NCI-H2107 (cell line): ENCODE results near the gene SORL1-AS1.
"Not testable (repeated sequence)": the region's sequence is repeated elsewhere in the genome, so short reads cannot be mapped to it uniquely, and the experiment has no call there.

Experiments used
- DNase-seq: peaks from one replicate; lab custom pipeline; 2025; lab: John Stamatoyannopoulos, UW

Gene SORL1-AS1

DNA sequence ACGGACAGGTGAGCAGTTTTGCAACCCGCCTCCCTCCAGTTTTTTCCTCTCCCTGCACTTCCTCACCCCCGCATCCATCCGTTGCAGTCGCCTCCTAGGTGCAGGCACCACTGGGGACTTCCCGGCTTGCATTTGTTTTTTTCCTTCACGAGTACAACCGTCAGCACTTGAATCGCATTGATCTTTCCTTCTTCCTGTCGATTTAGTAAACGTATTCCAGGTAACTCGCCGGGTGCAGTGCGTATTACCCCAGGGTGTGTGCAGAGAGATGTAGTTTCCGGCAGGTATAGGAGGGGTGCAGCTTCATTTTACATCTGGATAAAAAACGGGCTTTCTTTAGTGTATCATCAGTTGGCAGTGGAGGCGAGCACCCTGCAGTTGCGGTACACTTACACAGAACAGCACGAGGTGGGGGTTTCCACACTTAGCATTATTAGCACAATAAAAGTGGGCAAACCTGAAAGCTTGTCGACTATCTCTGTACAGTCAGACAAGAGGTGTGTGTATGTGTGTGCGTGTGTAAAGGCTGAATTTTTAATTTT lies at the start of gene SORL1-AS1:
TSS of gene SORL1-AS1 (minus strand) at position 359 of the 542 bp plus-strand sequence.
- no peak for DNase-seq

DNA sequence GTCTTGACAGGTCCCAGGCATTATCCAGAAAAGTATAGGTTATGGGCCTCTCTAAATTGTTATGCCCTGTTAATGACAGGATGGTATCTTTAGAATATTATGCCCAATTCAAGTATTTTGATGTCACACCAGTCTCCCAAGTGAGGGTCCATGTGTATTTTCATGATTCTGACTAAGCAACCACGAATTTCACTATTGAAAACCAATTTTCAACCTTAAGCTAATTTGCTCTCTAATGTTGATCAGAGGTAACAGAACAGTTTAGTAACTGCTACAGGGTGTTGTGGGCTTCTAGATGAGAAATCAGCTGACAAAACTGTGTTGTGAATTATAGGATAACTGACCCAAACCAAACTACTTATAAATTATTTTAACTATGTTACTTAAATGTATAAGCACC lies 48.0 kb upstream of the SORL1-AS1 start:
- DNase-seq: no peak

DNA sequence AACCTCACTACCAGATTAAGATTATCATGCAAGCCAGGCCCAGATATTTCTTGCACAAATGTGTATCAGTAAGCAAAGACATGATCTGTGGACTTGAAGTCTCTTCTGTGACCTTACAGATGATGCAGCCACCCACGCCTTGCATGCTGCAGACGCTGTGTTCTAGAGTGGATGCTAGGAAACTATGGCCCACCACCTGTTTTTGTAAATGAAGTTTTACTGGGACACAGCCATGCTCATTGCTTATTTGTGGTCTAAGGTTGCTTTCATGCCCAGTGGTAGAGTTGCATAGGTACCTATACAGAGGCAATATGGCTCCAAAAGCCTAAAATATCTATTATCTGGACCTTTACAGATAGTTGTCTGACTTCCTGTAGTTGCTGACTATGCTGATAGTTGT lies 47.5 kb upstream of the SORL1-AS1 start:
- DNase-seq: no peak

DNA sequence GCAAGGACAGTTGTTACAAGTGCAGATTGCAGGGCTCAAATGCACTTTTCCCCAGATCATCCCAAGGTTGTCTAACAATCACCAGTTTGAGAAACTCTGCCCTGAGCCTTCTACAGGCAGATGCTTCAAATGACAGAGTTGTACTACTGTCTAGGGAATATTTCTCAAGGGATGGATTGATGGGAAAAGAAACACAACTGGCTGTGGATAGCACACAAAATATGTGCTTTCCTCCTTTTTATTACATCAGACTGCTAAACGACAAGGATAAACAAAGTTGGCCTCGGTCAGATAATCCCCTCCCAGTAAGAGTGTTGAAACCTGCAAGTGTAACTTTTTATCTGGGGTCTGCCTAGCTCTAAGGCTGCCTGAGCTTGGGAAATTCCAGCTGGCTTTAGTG lies 46.6 kb upstream of the SORL1-AS1 start:
- no peak for DNase-seq

DNA sequence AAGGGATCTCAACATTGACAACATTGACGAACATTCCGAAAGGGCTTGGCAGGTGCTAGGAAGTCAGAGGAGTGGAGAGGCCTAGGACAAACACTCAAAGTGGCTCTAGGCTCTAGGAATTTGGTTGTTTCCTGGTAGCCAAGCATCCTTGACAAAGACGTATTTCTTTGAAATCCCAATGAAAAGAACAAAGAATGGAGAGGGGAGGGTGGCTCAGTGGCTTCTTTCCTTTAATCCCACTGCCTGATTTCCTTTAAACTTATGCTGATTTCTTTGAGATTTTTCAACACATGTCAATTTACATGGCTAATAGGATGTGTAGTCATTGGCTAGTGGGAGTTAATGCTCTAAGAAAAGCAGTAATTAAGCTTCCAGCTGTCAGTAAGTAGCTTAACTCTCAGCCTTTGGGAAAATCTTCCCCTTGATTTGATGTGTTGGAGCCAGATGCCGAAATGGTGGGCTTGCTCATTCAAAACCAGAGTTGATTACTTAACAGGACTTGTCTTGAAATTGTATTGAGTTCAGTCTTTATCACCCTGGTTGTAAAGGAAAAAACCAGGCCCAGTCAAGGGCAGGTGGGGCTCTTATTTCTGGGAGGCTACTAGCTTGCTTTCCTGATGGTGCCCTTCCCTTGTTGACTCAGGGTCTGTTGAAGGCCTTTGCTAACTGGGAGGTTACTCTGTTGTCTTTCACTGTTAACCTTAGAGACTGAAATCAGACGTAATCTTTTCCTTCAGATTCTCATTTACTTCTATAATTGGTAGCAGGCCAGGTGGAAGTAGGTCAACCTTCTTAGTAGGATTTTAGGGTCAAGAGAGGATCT lies 44.6 kb upstream of the SORL1-AS1 start:
- no peak for DNase-seq

DNA sequence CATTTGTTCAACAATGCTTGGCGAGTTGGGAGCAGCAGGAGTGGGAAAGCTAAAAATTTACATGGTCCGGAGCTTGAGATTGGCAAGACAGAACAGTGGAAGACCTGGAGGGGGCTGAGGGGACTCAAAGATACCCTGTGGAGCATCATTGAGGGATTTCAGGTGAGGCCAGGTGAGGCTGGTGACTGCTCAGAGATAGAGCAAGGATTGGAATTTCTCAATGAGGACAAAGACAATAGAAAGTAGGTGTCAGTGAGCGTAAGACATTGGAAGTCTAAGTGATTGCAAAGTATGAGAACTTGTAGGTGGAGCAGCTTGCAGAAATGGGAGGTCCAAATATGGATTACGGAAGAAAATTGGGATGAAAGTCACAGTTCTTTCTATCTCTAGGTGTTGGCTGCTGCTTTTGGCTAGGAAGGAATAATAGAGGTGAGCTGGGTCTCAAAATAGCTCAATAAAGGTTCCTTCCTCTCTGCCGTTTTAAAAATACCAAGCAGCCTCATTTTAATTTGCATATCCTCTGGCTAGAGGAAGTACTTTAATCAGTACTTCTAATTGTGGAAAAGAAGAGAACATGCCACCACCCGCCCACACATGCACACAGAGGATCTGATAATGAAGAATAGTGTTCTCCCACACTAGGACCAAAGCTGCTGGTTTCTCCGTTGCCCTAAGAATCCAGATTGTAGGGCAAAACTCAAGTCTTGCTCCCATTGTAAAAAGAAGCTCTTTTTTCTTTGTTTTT lies 41.8 kb upstream of the SORL1-AS1 start:
- no peak for DNase-seq

DNA sequence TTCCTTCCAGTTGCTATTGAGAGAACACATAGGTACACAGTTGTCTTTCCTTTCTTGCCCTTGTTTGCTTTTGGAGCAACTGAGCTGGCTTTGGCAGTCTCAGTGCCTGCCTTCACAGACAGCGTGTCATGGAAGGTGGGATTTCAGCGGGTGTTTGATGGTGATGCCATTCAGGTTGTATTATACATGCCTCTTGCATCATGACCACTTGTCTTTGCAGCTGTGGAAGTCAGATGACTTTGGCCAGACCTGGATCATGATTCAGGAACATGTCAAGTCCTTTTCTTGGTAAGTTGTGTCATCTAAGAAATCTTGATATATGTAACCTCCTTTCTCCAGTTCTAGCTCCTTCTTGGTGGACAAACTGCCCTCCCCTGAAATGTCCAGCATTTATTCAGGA lies 37.1 kb upstream of the SORL1-AS1 start:
- no peak for DNase-seq

DNA sequence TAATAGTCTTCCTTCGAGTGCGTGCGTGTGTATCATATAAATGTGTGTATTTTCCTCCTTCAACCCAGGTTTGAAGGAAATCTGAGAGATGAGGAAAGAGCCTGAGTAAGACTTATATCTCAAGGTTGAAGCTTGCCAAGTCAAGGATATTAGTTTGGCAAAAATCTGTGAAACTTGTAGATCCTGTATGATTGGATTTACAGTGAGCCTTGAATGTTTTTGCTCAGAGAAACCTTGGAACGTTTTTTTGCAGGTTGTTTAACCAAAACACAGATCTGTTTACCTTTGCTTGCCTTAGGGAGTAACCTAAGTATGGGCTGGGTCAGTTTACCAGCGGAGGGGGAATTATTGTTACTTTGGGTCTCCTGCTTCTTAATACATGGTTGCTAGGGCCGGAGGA lies 35.9 kb upstream of the SORL1-AS1 start:
- DNase-seq: no peak

DNA sequence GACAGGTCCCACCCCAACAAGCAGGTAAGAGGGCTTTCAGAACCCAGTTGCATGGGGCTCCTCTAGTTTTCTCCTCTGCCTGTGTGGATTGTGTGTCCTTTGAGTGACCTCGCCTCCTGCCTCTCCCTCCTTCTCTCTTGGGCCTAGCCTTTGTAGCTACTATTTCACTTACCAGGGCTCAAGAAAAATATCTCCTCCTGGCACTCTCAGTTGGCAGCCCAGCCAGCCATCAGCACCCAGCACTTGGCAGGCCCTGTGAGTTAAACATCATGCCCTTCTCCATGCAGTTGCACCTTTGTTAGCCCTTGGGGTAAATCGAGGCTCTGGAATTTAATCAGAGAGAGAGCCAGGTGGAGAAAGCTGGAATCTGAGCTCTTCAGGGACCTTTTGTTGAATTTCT lies 35.4 kb upstream of the SORL1-AS1 start:
- DNase-seq: no peak

DNA sequence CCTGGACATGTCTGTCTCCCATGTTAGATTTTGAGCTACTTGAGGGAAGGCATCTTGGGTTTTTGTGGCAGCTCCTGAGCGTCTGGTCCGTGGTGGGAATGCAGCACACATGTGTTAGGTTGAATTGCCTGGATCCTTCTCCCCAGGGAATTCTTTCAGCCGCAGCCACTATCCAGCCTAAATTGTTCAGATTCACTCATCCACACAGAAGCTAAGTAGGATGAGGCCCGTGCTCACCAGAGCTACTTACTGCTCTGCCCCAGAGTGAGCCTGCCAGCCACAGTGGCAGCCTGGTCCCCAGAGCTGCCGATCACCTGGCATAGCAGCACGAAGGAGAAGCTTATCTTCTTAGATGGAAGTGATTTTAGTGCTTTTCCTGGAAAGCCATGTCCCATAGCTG lies 34.4 kb upstream of the SORL1-AS1 start:
- no peak for DNase-seq

DNA sequence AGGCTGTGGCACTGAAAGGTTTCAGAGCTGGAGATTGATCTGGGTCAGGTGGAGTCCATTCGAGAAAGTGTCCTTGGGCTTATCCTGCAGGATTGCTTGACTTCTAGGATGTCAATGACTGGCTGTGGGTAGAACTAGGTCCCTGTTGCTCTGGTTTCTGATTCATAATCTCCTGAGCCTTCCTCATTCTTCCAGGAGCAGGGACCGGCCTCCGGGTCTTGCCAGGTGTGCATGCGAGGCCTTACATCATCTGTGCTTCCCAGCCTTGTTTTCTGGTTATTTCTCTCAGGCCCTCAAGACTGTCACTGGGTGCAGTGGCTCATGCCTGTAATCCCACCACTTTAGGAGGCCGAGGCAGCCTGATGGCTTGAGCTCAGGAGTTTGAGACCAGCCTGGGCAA lies 33.3 kb upstream of the SORL1-AS1 start:
- no peak for DNase-seq

DNA sequence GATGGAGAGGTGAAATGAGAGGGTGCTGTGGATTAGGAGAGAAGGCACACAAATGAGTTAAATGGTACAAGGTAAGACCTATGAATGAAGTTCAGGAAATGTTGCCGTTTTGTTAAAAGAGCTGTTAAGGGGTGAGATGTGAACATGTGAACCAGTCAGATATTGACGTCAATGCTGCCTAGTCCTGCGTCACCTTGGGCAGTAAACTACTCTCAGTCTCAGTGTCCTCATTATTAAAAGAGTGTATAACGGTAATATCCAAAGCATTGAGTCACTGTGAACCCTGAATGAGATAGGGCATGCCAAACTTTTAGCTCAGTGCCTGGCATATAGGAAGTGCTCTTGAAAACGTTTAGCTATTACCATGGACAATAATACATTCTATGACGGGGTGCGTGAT lies 32.4 kb upstream of the SORL1-AS1 start:
- DNase-seq: no peak

DNA sequence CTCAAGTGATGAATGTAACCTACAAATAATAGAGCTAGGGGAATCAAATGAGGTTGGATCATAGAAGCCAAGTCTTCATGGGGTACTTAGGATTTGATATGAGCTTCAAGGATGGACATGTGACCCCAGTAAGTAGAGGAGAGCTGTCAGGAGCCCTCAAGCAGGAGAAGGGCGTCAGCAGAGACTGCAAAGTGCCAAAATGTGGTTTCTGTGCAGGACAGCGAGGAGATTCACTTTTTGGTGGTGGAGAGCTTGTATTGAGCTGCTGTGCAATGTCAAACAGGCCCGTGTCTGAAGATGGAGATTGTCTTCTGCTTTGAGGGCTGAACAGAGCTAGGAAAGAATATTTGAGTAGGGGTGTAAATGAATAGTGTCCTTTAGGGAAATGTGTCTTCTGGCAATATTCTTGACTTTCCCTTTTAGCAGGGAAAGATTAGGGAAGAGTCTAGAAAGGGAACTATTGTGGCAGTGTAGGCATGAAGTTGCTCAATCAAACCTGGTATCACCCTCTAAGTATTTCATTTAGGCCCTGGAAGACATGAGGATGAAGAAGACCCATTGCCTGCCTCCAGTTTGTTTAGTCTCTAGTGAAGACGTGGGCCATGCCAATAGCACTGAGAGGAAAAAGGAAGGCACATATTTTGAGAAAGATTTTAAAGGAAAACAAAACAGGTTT lies 31.2 kb upstream of the SORL1-AS1 start:
- DNase-seq: no peak

DNA sequence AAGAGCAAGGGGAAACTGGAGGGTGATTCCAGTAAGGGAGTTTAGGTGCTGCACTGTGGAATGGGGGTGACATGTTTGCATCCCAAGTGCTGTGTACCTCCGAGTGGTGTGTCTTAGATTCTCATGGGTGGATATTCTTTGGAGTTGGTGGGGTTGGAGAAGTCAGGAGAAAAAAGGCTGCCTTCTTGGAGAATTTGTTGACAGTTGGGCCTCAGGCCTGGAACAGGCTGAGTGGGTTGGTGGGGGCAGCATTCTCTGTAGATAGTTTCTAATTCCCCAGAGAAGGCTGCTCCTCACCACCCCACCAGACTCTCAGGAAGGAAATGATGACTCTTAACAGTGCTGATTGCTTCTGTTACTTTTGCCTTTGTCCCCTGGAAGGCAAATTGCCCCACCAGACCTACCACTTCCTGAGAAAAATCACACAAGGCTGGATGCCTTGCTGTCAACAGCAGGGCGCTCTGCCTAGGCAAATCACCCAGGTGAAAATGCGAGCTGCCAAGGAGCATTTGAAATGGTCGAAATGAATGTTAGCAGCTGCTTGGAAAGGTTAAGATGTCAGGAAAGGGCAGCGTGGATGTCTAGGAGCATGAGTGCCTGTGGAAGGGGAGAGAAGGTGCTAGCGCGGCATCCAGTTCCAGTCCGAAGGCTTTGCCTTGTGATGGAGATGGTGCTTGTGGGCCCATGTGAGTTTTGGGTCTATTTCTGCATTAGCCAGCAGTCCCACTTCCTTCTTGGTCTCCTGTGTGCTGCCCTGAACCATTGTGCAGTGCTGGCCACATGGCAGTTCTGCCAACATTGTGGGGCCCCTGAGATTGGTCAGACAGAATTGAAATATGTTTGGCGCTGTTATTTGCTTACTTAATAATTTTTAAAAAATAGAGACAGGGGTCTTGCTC lies 29.7 kb upstream of the SORL1-AS1 start:
- no peak for DNase-seq

DNA sequence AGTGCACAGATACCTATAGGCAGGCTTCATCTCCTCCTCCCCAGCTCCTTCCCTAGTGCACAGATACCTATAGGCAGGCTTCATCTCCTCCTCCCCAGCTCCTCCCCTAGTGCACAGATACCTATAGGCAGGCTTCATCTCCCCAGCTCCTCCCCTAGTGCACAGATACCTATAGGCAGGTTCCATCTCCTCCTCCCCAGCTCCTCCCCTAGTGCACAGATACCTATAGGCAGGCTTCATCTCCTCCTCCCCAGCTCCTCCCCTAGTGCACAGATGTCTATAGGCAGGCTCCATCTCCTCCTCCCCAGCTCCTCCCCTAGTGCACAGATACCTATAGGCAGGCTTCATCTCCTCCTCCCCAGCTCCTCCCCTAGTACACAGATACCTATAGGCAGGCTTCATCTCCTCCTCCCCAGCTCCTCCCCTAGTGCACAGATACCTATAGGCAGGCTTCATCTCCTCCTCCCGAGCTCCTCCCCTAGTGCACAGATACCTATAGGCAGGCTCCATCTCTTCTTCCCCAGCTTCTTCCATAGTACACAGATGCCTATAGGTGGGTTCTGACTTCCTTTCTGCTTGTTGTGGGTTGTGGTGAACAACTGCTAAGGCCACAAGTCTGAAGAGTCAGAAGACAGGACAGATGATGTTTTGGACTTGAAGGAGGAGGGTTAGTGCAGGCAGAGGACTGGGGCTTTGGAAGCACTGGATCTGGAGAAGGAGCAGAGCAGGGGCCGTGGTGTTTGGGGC lies 28.9 kb upstream of the SORL1-AS1 start:
- not testable (repeated sequence) for DNase-seq

DNA sequence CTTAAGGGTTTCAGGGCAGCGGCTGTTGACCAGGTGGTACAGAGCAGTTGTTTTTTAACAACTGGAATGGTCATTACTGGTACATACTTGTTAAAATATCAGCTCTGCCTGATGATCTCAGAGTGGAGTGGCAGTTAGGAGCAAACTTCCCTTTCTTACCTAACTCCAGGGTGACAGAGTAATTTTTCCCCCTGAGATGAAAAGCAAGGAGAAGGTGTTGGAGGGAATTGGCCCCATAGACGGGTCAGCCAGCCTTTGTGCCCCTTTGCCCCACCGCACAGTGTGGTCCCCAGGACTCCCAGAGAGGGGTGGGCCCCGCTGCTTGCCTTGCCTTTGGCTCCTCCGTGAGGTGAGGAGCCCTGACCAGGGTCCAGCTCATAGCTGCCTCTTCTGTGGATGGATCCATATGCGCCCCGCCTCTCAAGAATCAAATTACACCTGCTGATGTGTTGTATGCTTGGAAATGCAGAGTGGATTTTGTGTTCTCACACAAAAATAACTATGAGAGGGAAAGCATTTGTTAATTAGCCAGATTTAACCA lies 27.0 kb upstream of the SORL1-AS1 start:
- DNase-seq: no peak

DNA sequence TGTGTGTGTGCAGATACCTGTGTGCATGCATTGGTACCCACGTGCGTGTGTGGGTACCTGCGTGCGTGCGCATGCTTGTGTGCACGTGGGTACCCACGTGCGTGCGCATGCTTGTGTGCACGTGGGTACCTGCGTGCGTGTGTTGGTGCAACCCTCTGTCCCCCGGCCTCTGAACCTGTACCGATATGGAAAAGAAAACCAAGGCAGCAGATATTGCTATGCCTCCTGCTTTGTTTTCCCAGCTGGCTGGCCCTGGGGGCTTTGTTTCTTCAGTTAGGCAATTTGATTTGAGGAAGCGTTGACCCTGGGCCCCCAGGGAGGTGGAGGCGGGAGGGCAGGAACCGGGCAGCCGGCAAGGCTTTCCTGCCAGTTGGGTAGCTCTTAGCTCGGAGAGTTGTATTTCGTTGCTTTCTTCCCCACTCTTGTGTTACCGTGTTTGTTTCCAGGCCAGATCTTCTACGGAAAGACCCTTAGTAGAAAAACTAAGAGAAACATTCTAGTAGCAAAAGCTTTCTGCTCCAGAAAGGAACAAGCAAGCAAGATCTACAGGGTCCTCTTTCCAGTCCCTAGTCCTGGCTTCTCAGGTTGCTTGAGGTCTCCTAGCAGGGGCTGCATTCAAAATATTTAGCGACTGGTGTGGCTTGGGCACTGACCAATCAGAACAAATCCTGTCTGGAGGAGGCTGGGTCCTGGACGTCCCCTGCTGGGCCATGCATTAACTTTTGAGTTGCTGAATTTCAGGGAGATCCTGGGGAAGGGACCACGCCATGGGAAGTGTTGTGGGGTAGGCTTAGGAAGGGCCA lies 26.3 kb upstream of the SORL1-AS1 start:
- no peak for DNase-seq

DNA sequence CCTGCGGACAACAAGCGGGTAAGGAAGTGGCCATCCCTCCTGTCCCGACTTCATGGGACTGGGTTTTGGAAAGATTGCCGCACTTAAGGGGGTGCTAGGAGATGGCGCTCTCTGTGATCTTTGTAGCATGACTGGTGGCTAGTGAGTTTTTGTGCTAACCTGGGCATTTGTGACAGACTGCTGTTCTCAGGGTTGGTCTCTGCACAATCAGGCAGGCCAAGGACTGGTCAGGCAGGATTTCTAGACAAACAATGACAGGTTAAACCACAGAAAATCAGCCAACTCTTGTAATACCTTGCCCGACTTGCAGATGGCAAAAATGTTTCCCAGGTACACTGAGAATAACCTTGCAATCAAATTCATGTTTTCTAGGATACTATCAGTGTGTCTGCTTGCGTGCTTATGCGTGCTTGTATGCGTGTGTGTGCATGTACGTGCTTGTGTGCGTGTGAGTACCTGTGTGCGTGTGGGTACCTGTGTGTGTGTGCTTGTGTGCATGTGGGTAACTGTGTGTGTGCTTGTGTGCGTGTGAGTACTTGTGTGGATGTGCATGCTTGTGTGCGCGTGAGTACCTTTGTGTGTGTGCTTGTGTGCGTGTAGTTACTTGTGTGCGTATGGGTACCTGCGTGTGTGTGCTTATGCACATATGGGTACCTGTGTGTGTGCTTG lies 25.6 kb upstream of the SORL1-AS1 start:
- no peak for DNase-seq

DNA sequence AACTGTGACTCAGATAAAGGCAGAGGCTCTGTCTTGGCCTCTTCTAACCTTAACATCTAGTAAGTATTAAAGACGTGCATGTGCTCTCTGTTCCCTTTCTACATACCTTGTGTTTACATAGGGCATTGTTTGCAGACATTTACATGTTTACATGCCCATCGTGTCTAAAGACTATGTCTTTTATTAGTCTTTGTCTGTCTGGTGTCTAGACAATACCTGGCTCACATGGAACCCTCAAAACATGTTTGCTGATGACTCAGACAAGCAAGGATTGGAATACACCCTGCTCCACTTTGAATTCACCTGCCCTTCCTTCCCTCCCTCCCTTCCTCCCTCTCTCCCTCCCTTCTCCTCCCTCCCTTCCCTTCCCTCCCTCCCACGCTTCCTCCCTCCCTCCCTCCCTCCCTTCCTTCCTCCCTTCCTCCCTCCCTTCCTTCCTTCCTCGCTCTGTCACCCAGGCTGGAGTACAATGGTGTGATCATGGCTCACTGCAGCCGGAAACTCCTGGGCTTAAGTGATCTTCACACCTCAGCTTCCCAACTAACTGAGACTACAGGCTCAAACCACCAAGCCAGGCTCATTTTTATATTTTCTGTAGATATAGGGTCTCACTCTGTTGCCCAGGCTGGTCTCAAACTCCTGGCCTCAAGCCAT lies 23.7 kb upstream of the SORL1-AS1 start:
- no peak for DNase-seq
